Psoas muscle (tissue), 8 donors: ENCODE data around the gene RPL31. TPM values are rescaled to one million over a fixed set of nuclear protein-coding genes. Genes with fewer than 3 reads are reported as not detected.

Experiments used
- ATAC-seq, 4 donors: fragments of 200-7000 bp; cut with Tn5 transposase; one replicate each; pipeline ENCODE4 v1.9.1; 2020; ENCODE audit warnings: moderate library complexity in 3 of 4, mild to moderate bottlenecking in 2 of 4
- DNase-seq, 2 donors: peaks; one replicate each; pipeline ENCODE4 v3.0.0-alpha.2; 2020
- H3K27ac ChIP-seq: fragments of 200-600 bp; one replicate; pipeline ENCODE4 v1.8.0; 2022
- H3K27me3 ChIP-seq, 3 donors: fragments of 200-600 bp in 1 of 3; one replicate each; pipeline versions ENCODE4 v1.6.1 to v1.8.0; 2013 to 2022; ENCODE audit warnings: low read length in 2 of 3, mild to moderate bottlenecking in 2 of 3, moderate library complexity in 1 of 3; ENCODE audit not compliant: insufficient read depth in 3 of 3
- H3K36me3 ChIP-seq, 2 donors: fragments of 200-600 bp in 1 of 2; one replicate each; pipeline versions ENCODE4 v1.6.1 to v1.8.0; 2013 to 2022; ENCODE audit warnings: low read depth in 1 of 2, mild to moderate bottlenecking in 1 of 2, moderate library complexity in 1 of 2; ENCODE audit not compliant: insufficient read depth in 1 of 2
- H3K4me1 ChIP-seq: fragments of 200-600 bp; one replicate; pipeline ENCODE4 v1.8.0; 2022
- H3K4me3 ChIP-seq: fragments of 200-600 bp; one replicate; pipeline ENCODE4 v1.8.0; 2022; ENCODE audit warnings: mild to moderate bottlenecking
- H3K9me3 ChIP-seq: fragments of 200-600 bp; one replicate; pipeline ENCODE4 v1.8.0; 2022
- CTCF ChIP-seq: fragments of 200-600 bp; IDR thresholded peaks from one replicate; pipeline ENCODE4 v1.8.0; 2022; ENCODE audit warnings: antibody characterized with exemption
- WGBS, 3 donors: extraction: QIAGEN DNeasy Blood & Tissue Kit; methylation state at CpG; one replicate each; pipeline versions ENCODE4 v1.1.6 to v1.1.7; 2013; 5-methylcytosine and 5-hydroxymethylcytosine counted together
- intact Hi-C, 2 donors: fragments of 100-400 bp; cut with DNase I; formaldehyde crosslinking; loops; one replicate each; pipeline versions ENCODE4 v1.11.0 to v1.14.2; 2022
- polyA plus RNA-seq, 3 donors: library from polyadenylated mRNA; stranded (reverse); fragments of 200-250 nt; gene quantifications; one replicate each; pipeline ENCODE4 v1.2.3, GENCODE V29; 2013
- total RNA-seq, 4 donors: library from RNA; stranded (reverse); fragmentation: NEBNext Ultra II Directional in 2 of 4; extraction: Animal tissue kit (Norgen Biotek cat#: 25700) in 2 of 4; gene quantifications; one replicate each; pipeline versions ENCODE4 v1.2.1 to v1.2.4, GENCODE V29; 2021 to 2023
- donor health status: healthy with polysubstance abuse.
- donor health status: DM: no; HTN: no; CAD: no; lungs with moderate emphysema.
- donor health status: Bipolar disorder and iron deficiency.
- donor health status: healthy.
- donor health status: DM: yes; HTN: yes; CAD: no.
- donor health status: DM: no; HTN: no; CAD: no.
- donor health status: DM: no; HTN: no; CAD: no.
- donor health status: DM: yes; HTN: yes; CAD: no.

Gene RPL31
- total and polyA plus RNA-seq, 7 donors, result 718 to 3,893 (median 1,227) TPM

- no peak for TF ChIP-seq CTCF
- DNase-seq (no peak), ATAC-seq (no peak)
- Histone ChIP-seq H3K4me1 (no peaks in the 10 kb centered on the region), H3K9me3 (no peaks in the 10 kb centered on the region), H3K27me3 (no peaks in the 10 kb centered on the region), H3K36me3 (peaks cover 0 to 65% of the 10 kb centered on the region in 2 donors), H3K4me3 (no peak overlapping the region), H3K27ac (no peak overlapping the region)
- 69 to 79% (median 72%) methylated on average over 19 of the region's 19 CpGs for WGBS, 3 donors
- intact Hi-C loops, result no loop called here
Observed at GRCh38 chr2:100976645-100977391, 25.3 kb upstream of the RPL31 start.

- TF ChIP-seq CTCF, result no peak
- H3K27ac ChIP-seq, result no peak overlapping the region
- no peaks in the 10 kb centered on the region for H3K4me1 ChIP-seq
- ATAC-seq (no peak), DNase-seq (no peak)
- no peak overlapping the region for H3K4me3 ChIP-seq
- H3K27me3 ChIP-seq, result no peaks in the 10 kb centered on the region
- no peaks in the 10 kb centered on the region for H3K9me3 ChIP-seq
- WGBS, 3 donors, result 90 to 93% (median 90%) methylated on average over 12 of the region's 12 CpGs
- peaks cover 0 to 70% of the 10 kb centered on the region in 2 donors for H3K36me3 ChIP-seq
- intact Hi-C loops, result no loop called here
Observed at GRCh38 chr2:100977511-100977910, 24.6 kb upstream of the RPL31 start.

GRCh38 chr2:100978582-100979191 is 23.4 kb upstream of the RPL31 start:
- Histone ChIP-seq H3K27ac (no peak overlapping the region), H3K4me1 (no peaks in the 10 kb centered on the region), H3K27me3 (no peaks in the 10 kb centered on the region), H3K9me3 (no peaks in the 10 kb centered on the region), H3K36me3 (peaks cover 0 to 73% of the 10 kb centered on the region in 2 donors), H3K4me3 (no peak overlapping the region)
- no peak for TF ChIP-seq CTCF
- intact Hi-C loops, result no loop called here
- WGBS, 3 donors, result 54 to 63% (median 62%) methylated on average over 16 of the region's 16 CpGs
- ATAC-seq, result peak in 3 of 4 donors; percentile 20 to 37 (median 34)
- peak in 1 of 2 donors; percentile 41 for DNase-seq

GRCh38 chr2:100980046-100980445 is 22.0 kb upstream of the RPL31 start:
- ATAC-seq, result no peak
- DNase-seq, result no peak
- 88 to 96% (median 90%) methylated on average over 12 of the region's 12 CpGs for WGBS, 3 donors
- no peak overlapping the region for H3K4me3 ChIP-seq
- H3K27me3 ChIP-seq, result no peaks in the 10 kb centered on the region
- intact Hi-C loops, result loop anchor here in 1 of 2 donors (5.0 to 10.0 kb wide), 2 partner anchors 165 to 253 kb away; no protein-coding TSS in a partner anchor
- H3K4me1 ChIP-seq, result no peaks in the 10 kb centered on the region
- H3K9me3 ChIP-seq, result no peaks in the 10 kb centered on the region
- H3K36me3 ChIP-seq, result peaks cover 0 to 62% of the 10 kb centered on the region in 2 donors
- TF ChIP-seq CTCF, result no peak
- H3K27ac ChIP-seq, result no peak overlapping the region
